ENCODE results near the gene G6PC1.
"Not testable (repeated sequence)": the region's sequence is repeated elsewhere in the genome, so short reads cannot be mapped to it uniquely, and the experiment has no call there.

G6PC1 gene

DNA sequence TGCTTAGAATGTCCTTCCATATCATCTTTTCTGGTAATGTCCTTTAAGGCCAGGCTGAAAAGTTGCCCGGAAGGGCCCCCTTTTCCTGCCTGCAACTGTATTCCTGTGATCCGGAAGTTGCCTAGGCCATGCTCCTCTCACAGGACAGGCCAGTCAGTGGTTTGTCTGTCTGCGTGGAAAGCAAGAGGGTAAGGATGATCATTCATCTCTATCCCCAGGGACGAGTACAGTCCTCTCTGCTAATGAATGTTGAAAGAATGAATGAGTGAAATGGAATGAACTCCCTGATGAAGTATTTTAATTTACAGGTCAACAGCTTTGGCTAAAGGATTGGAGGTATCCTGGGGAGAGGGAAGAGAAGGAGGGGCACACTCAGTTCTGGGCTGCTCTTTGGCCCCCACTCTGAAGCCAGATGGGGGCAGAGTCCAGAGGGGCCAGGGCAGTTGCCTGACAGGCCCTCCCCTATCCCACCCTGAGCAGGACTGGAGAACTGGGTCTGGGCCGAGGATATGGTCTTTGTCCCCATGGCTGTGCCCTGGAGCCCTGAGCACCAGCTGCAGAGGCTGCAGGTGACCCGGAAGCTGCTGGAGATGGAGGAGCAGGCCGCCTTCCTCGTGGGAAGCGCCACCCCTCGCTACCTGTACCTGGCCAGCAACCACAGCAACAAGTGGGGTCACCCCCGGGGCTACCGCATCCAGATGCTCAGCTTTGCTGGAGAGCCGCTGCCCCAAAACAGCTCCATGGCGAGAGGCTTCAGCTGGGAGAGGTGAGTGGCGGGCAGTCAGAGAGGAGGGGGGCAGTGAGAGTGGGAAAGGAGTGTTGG lies 46.4 kb upstream of the G6PC1 start:
- H3K4me3 ChIP-seq (replicated peaks; ENCODE audit: low read depth, low read length), result no peak overlapping the region
- DNase-seq (ENCODE audit: low read depth), result no peak
- no peak for TF ChIP-seq CTCF (IDR thresholded peaks at IDR 0.05; ENCODE audit: low read length, missing control alignments)

DNA sequence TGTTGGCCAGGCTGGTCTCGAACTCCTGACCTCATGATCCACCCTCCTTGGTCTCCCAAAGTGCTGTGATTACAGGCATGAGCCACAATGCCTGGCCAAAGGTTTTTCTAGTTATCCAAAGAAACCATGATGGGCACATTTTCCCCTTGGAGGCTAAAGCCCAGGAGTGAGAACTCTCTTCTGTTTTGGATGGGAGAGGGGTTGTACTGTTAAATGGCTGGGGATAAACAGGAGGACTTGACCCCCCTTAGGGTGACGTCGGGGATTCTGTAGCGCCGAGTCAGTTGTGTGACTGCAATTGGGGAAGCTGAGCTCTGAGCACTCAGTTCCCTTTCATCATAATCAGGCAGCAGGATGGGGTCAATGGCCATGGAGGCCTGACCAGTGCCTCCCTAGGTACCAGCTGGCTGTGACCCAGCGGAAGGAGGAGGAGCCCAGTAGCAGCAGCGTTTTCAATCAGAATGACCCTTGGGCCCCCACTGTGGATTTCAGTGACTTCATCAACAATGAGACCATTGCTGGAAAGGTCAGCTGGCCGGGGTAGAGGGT lies 45.5 kb upstream of the G6PC1 start:
- DNase-seq (ENCODE audit: low read depth), result no peak
- no peak for TF ChIP-seq CTCF (IDR thresholded peaks at IDR 0.05; ENCODE audit: low read length, missing control alignments)
- no peak overlapping the region for H3K4me3 ChIP-seq (replicated peaks; ENCODE audit: low read depth, low read length)

DNA sequence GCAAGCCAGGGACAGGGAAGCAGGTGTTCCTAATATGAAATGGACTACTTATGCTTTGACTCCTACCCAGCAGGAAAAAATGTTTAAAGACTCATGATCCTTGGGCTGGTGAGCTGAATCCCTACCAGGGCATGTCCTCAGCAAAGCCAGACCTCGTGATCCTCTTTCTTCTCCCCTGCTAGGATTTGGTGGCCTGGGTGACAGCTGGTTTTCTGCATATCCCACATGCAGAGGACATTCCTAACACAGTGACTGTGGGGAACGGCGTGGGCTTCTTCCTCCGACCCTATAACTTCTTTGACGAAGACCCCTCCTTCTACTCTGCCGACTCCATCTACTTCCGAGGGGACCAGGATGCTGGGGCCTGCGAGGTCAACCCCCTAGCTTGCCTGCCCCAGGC lies 44.5 kb upstream of the G6PC1 start:
- DNase-seq (ENCODE audit: low read depth); H3K4me3 ChIP-seq (replicated peaks; ENCODE audit: low read depth, low read length): not testable (repeated sequence)

- not testable (repeated sequence) for H3K4me3 ChIP-seq (replicated peaks; ENCODE audit: low read depth, low read length)
These were observed 44.1 kb upstream of the G6PC1 start for GRCh38 chr17:42856516-42856915.

GRCh38 chr17:42857389-42857788 lies 43.2 kb upstream of the G6PC1 start:
- no peak overlapping the region for H3K4me3 ChIP-seq (replicated peaks; ENCODE audit: low read depth, low read length)
- DNase-seq (ENCODE audit: low read depth), result no peak
- no peak for TF ChIP-seq CTCF (IDR thresholded peaks at IDR 0.05; ENCODE audit: low read length, missing control alignments)

More at GRCh38 chr17:42856516-42856915, 44.1 kb upstream of the G6PC1 start:
- not testable (repeated sequence) for DNase-seq (ENCODE audit: low read depth)

- H3K4me3 ChIP-seq (replicated peaks; ENCODE audit: low read depth, low read length), result no peak overlapping the region
- no peak for DNase-seq (ENCODE audit: low read depth)
- TF ChIP-seq CTCF (IDR thresholded peaks at IDR 0.05; ENCODE audit: low read length, missing control alignments), result no peak
These were observed 34.9 kb upstream of the G6PC1 start for GRCh38 chr17:42865638-42866094.

DNA sequence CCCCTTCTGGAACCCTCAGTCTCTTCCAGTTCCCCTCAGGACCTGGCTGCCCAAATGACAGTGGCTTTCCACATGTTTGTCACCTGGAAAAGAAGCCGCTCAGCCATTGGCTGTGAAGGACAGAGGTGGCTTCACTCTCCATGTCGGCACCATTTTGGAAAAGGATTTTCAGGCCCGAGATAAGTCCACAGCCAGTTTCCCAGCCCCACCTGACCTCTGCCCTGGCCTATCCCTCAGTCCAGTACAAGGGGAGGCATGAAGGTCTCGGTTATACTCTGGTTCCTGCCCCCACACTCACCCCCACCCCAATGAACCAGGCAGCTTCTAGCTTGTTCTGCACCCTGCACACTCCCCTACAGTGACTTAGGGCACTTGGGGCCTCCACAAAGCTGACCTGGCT lies 34.4 kb upstream of the G6PC1 start:
- DNase-seq (ENCODE audit: low read depth), result no peak
- TF ChIP-seq CTCF (IDR thresholded peaks at IDR 0.05; ENCODE audit: low read length, missing control alignments), result no peak
- H3K4me3 ChIP-seq (replicated peaks; ENCODE audit: low read depth, low read length), result no peak overlapping the region

All from fibroblast of pulmonary artery (primary cell).